ENCODE measurements around the gene SLC35F5.

DNA sequence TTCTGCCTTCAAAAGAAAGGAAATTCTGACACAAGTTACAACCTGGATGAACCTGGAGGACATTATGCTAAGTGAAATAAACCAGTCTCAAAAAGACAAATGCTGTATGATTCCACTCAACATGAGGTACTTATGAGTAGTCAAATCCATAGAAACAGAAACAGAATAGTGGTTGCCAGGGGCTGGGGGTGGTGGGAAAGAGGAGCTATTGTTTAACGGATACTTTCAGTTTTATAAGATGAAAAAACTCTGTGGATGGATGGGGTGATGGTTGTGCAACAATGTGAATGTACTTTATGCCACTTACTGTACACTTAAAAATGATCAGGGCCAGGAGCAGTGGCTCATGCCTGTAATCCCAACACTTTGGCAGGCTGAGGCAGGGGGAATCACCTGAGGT is 15.4 kb downstream of the SLC35F5 start:
- TF ChIP-seq ZNF274 (IDR thresholded peaks at IDR 0.05; ENCODE audit: low read depth, low read length), result no peak
- no peak for TF ChIP-seq YY1 (IDR thresholded peaks at IDR 0.05; ENCODE audit: insufficient read depth, insufficient read length)
